ENCODE results near the gene DEPP1. TPM values are rescaled to one million over a fixed set of nuclear protein-coding genes. Genes with fewer than 3 reads are reported as not detected.

The DEPP1 gene
- polyA plus RNA-seq, 3 donors = not detected

DNA sequence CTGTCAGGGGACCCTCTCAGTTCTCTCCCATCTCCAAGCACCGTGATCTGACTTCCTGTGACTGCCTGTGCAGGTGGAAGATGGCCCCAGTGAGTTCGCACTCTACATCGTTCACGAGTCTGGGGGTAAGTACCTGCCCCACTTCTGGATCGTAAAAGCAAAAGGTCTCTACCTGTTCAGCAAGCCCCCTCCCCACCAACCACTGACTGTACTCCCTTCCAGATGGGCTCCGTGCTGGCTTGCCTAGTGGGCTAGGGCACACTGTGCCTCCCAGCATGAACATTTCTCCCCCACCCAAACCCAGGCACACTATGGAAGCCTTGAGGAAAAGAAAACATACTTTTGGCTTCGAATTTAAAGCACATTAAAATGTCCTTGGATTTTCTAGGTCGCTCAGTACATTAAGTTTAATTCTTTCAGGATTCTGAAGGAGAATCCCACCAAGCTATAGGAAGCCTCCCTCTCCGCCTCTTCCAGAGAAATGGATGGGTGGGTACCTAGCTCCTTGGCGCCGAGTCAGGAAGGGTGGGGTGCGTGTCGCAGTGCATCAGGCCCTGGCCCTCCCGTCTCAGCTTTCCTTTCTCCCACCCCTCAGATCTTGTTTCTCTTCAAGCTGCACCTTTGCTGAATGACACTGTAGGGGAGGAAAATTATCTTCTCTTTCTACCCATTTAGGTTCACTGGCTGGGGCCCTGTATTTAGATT, 11.1 kb upstream of the DEPP1 start:
- Histone ChIP-seq H3K4me3 (replicated peaks in 1 of 3; ENCODE audit: low read depth in 2 of 3, low read length in 3 of 3) (no peak overlapping the region), H2AFZ (ENCODE audit: insufficient read depth, low read depth, low read length, poor library complexity, severe bottlenecking) (no peak overlapping the region), H3K36me3 (replicated peaks in 1 of 2; ENCODE audit: control insufficient read depth in 1 of 2, insufficient read depth in 2 of 2, low read length in 2 of 2) (peaks cover 100% of the 10 kb centered on the region in 2 donors), H4K20me1 (ENCODE audit: insufficient read depth, low read length) (peaks cover 96% of the 10 kb centered on the region), H3K4me2 (replicated peaks; ENCODE audit: extremely low read depth, low read length, poor library complexity, severe bottlenecking) (no peak overlapping the region), H3K79me2 (ENCODE audit: insufficient read depth, low read length) (peaks cover 5% of the 10 kb centered on the region), H3K27ac (ENCODE audit: low read depth in 1 of 2, low read length in 2 of 2) (peak overlapping the region in 1 of 2 donors; percentile 48), H3K27me3 (ENCODE audit: control insufficient read depth in 2 of 2, insufficient read depth in 2 of 2, low read length in 2 of 2) (no peaks in the 10 kb centered on the region), H3K9me3 (replicated peaks in 1 of 2; ENCODE audit: control insufficient read depth in 1 of 2, insufficient read depth in 1 of 2, low read length in 2 of 2) (no peaks in the 10 kb centered on the region), H3K4me1 (ENCODE audit: control insufficient read depth in 1 of 2, insufficient read depth in 2 of 2, low read length in 2 of 2) (no peaks in the 10 kb centered on the region), H3K9ac (ENCODE audit: insufficient read depth, low read length, poor library complexity, severe bottlenecking) (no peak overlapping the region)
- H3K27ac Mint-ChIP-seq = peak overlapping the region in 3 of 7 donors; percentile 30 to 50 (median 34)
- no peak overlapping the region for H3K4me3 Mint-ChIP-seq
- H3K4me1 Mint-ChIP-seq = peaks cover 7% of the 10 kb centered on the region
- TF ChIP-seq, protein P1, sequence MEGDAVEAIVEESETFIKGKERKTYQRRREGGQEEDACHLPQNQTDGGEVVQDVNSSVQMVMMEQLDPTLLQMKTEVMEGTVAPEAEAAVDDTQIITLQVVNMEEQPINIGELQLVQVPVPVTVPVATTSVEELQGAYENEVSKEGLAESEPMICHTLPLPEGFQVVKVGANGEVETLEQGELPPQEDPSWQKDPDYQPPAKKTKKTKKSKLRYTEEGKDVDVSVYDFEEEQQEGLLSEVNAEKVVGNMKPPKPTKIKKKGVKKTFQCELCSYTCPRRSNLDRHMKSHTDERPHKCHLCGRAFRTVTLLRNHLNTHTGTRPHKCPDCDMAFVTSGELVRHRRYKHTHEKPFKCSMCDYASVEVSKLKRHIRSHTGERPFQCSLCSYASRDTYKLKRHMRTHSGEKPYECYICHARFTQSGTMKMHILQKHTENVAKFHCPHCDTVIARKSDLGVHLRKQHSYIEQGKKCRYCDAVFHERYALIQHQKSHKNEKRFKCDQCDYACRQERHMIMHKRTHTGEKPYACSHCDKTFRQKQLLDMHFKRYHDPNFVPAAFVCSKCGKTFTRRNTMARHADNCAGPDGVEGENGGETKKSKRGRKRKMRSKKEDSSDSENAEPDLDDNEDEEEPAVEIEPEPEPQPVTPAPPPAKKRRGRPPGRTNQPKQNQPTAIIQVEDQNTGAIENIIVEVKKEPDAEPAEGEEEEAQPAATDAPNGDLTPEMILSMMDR (IDR thresholded peaks at IDR 0.05) = no peak
- peaks cover 99 to 100% of the 10 kb centered on the region in 2 donors for H3K36me3 Mint-ChIP-seq
- WGBS (ENCODE audit: insufficient coverage) = 95% methylated on average over 3 of the region's 14 CpGs
- DNase-seq = no peak
- intact Hi-C loops (cut with micrococcal nuclease) = no loop called here
- H3K9me3 Mint-ChIP-seq = no peaks in the 10 kb centered on the region
- H3K27me3 Mint-ChIP-seq (ENCODE audit: low read depth in 3 of 3) = peaks cover 0 to 2% (median 0%) of the 10 kb centered on the region in 3 donors

DNA sequence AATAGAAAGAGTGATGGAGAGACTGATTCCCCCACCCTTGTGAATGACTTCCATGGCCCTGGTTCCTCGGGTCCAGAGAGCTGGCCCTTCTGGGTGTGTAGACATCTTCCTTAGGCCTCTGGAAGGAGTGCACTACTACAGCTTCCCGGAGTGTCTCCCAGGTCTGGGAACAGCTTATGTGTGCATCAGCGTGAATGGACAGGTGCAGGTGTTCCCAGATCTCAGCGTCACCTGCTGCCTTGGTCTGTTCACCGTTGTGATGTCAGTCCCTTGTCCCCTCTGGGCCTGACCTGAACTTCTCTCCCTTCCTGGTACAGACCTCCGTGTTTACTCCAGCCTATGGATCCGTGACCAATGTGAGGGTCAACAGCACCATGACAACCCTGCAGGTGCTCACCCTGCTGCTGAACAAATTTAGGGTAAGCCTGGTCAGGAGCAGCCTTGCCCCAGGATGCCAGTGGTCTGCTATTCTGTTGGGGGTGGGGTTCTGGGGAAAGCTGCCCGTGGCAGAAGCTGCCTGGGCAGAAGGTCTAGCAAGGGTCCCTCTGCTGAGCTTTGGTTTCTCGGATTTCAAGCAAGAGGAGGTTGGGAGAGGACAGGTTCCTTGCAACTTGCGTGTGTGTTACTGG, 10.5 kb upstream of the DEPP1 start:
- no peaks in the 10 kb centered on the region for H3K9me3 ChIP-seq (replicated peaks in 1 of 2; ENCODE audit: control insufficient read depth in 1 of 2, insufficient read depth in 1 of 2, low read length in 2 of 2)
- H3K4me2 ChIP-seq (replicated peaks; ENCODE audit: extremely low read depth, low read length, poor library complexity, severe bottlenecking) = no peak overlapping the region
- no peak overlapping the region for H2AFZ ChIP-seq (ENCODE audit: insufficient read depth, low read depth, low read length, poor library complexity, severe bottlenecking)
- H3K36me3 Mint-ChIP-seq = peaks cover 99 to 100% of the 10 kb centered on the region in 2 donors
- H3K4me1 Mint-ChIP-seq = peaks cover under 1% of the 10 kb centered on the region
- no peaks in the 10 kb centered on the region for H3K27me3 ChIP-seq (ENCODE audit: control insufficient read depth in 2 of 2, insufficient read depth in 2 of 2, low read length in 2 of 2)
- no peaks in the 10 kb centered on the region for H3K4me1 ChIP-seq (ENCODE audit: control insufficient read depth in 1 of 2, insufficient read depth in 2 of 2, low read length in 2 of 2)
- peaks cover 0 to 2% (median 0%) of the 10 kb centered on the region in 3 donors for H3K27me3 Mint-ChIP-seq (ENCODE audit: low read depth in 3 of 3)
- no peak overlapping the region for H3K9ac ChIP-seq (ENCODE audit: insufficient read depth, low read length, poor library complexity, severe bottlenecking)
- H3K4me3 ChIP-seq (replicated peaks in 1 of 3; ENCODE audit: low read depth in 2 of 3, low read length in 3 of 3) = no peak overlapping the region
- H3K27ac Mint-ChIP-seq = peak overlapping the region in 2 of 7 donors; percentile 10 to 73
- peaks cover 100% of the 10 kb centered on the region in 2 donors for H3K36me3 ChIP-seq (replicated peaks in 1 of 2; ENCODE audit: control insufficient read depth in 1 of 2, insufficient read depth in 2 of 2, low read length in 2 of 2)
- intact Hi-C loops (cut with micrococcal nuclease) = no loop called here
- peaks cover 5% of the 10 kb centered on the region for H3K79me2 ChIP-seq (ENCODE audit: insufficient read depth, low read length)
- H3K27ac ChIP-seq (ENCODE audit: low read depth in 1 of 2, low read length in 2 of 2) = no peak overlapping the region
- WGBS (ENCODE audit: insufficient coverage) = 97% methylated on average over 9 of the region's 10 CpGs
- no peak overlapping the region for H3K4me3 Mint-ChIP-seq
- DNase-seq = no peak
- TF ChIP-seq, protein P1 (IDR thresholded peaks at IDR 0.05) = no peak
- peaks cover 95% of the 10 kb centered on the region for H4K20me1 ChIP-seq (ENCODE audit: insufficient read depth, low read length)
- no peaks in the 10 kb centered on the region for H3K9me3 Mint-ChIP-seq
